Stromal cell of bone marrow (primary cell): ENCODE results near the gene C1QTNF9.
A peak's percentile ranks its signal among the peaks of the same experiment; 100 is the strongest.
"Not testable (repeated sequence)": the region's sequence is repeated elsewhere in the genome, so short reads cannot be mapped to it uniquely, and the experiment has no call there.

Experiments
- DNase-seq: peaks from one replicate; pipeline ENCODE4 v3.0.0-alpha.2; 2012; ENCODE audit warnings: low read depth

The C1QTNF9 gene

GRCh38 chr13:24323036-24323738 lies 13.8 kb downstream of the C1QTNF9 start:
- DNase-seq: no peak

GRCh38 chr13:24323739-24324075 lies 14.3 kb downstream of the C1QTNF9 start:
- DNase-seq: no peak

GRCh38 chr13:24327598-24327997 lies 18.2 kb downstream of the C1QTNF9 start:
- not testable (repeated sequence) for DNase-seq

- DNase-seq: no peak
Measured at GRCh38 chr13:24328145-24328544, 18.8 kb downstream of the C1QTNF9 start.

- DNase-seq: no peak
Measured at GRCh38 chr13:24338721-24339120, 29.3 kb downstream of the C1QTNF9 start.

GRCh38 chr13:24339937-24340607 lies 30.7 kb downstream of the C1QTNF9 start:
- no peak for DNase-seq

- DNase-seq: no peak
Measured at GRCh38 chr13:24340608-24340955, 31.2 kb downstream of the C1QTNF9 start.

- peak; percentile 6 for DNase-seq
Measured at GRCh38 chr13:24341439-24341838, 32.1 kb downstream of the C1QTNF9 start.

- no peak for DNase-seq
Measured at GRCh38 chr13:24348385-24348784, 39.0 kb downstream of the C1QTNF9 start.

GRCh38 chr13:24348797-24349515 lies 39.6 kb downstream of the C1QTNF9 start:
- DNase-seq: no peak

GRCh38 chr13:24349778-24350664 lies 40.6 kb downstream of the C1QTNF9 start:
- DNase-seq: not testable (repeated sequence)

- DNase-seq: no peak
Measured at GRCh38 chr13:24351423-24351822, 42.0 kb downstream of the C1QTNF9 start.

GRCh38 chr13:24353736-24354135 lies 44.4 kb downstream of the C1QTNF9 start:
- DNase-seq: no peak

GRCh38 chr13:24355103-24355502 lies 45.7 kb downstream of the C1QTNF9 start:
- no peak for DNase-seq

GRCh38 chr13:24356270-24356669 lies 46.9 kb downstream of the C1QTNF9 start:
- DNase-seq: no peak

GRCh38 chr13:24356837-24357236 lies 47.5 kb downstream of the C1QTNF9 start:
- DNase-seq: no peak

GRCh38 chr13:24357756-24358155 lies 48.4 kb downstream of the C1QTNF9 start:
- DNase-seq: no peak

GRCh38 chr13:24358836-24359235 lies 49.5 kb downstream of the C1QTNF9 start:
- DNase-seq: not testable (repeated sequence)

- not testable (repeated sequence) for DNase-seq
Measured at GRCh38 chr13:24359252-24359651, 49.9 kb downstream of the C1QTNF9 start.

- DNase-seq: no peak
Measured at GRCh38 chr13:24360106-24360505, 50.7 kb downstream of the C1QTNF9 start.

- DNase-seq: no peak
Measured at GRCh38 chr13:24361113-24361512, 51.7 kb downstream of the C1QTNF9 start.

- no peak for DNase-seq
Measured at GRCh38 chr13:24361852-24362366, 52.5 kb downstream of the C1QTNF9 start.
